LNCaP clone FGC (cell line): ENCODE measurements around the gene PYDC1.

ENCODE experiments used
- DNase-seq: peaks from one replicate; pipeline ENCODE4 v3.0.0-alpha.2; 2011; ENCODE audit warnings: low read depth
- H3K4me3 ChIP-seq: 2 replicates; pipeline ENCODE4 v1.5.1; 2011; ENCODE audit warnings: mild to moderate bottlenecking, low read depth, low read length, control low read depth
- TF ChIP-seq, protein P1 (sequence below): IDR thresholded peaks from 2 replicates; pipeline ENCODE4 v1.5.1; 2012; ENCODE audit warnings: mild to moderate bottlenecking; ENCODE audit not compliant: control insufficient read depth, insufficient read depth; ENCODE audit errors: extremely low read depth

Gene PYDC1

DNA sequence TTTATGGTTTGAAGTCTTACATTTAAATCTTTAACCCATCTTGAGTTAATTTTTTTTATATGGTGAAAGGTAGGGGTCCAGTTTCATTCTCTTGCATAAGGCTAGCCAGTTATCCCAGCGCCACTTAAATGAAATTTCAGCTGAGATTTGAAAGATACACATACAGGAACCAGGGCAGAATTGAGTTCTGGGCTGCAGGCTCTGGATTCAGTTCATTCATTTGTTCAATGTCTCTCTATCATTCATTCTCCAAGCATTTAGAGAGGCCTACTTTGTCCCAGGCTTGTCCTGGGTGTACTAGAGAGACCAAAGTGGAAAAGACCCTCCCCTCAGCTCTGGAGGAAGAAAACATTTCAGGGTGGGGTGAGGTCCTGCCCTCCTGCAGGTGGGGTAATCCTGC is 3.6 kb downstream of the PYDC1 start:
- H3K4me3 ChIP-seq = no peak overlapping the region
- TF ChIP-seq, protein P1, sequence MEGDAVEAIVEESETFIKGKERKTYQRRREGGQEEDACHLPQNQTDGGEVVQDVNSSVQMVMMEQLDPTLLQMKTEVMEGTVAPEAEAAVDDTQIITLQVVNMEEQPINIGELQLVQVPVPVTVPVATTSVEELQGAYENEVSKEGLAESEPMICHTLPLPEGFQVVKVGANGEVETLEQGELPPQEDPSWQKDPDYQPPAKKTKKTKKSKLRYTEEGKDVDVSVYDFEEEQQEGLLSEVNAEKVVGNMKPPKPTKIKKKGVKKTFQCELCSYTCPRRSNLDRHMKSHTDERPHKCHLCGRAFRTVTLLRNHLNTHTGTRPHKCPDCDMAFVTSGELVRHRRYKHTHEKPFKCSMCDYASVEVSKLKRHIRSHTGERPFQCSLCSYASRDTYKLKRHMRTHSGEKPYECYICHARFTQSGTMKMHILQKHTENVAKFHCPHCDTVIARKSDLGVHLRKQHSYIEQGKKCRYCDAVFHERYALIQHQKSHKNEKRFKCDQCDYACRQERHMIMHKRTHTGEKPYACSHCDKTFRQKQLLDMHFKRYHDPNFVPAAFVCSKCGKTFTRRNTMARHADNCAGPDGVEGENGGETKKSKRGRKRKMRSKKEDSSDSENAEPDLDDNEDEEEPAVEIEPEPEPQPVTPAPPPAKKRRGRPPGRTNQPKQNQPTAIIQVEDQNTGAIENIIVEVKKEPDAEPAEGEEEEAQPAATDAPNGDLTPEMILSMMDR = no peak
- DNase-seq = no peak

DNA sequence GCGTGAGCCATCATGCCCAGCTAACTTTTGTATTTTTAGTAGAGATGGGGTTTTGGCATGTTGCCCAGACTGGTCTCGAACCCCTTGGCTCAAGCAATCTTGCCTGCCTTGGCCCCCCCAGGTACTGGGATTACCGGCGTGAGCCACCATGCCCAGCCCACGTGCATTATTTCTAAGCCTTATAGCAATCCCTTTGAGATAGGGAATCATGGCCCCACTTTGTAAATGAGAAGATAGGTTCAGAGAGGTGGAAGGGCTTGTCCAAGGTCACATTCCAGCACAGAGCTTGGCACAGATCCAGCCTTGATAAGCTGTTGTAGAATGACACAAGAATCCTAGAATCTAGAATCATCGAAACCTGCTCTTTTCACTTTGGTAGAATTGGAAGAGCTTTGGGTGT is 10.2 kb downstream of the PYDC1 start:
- DNase-seq = no peak
- TF ChIP-seq, protein P1 = no peak

DNA sequence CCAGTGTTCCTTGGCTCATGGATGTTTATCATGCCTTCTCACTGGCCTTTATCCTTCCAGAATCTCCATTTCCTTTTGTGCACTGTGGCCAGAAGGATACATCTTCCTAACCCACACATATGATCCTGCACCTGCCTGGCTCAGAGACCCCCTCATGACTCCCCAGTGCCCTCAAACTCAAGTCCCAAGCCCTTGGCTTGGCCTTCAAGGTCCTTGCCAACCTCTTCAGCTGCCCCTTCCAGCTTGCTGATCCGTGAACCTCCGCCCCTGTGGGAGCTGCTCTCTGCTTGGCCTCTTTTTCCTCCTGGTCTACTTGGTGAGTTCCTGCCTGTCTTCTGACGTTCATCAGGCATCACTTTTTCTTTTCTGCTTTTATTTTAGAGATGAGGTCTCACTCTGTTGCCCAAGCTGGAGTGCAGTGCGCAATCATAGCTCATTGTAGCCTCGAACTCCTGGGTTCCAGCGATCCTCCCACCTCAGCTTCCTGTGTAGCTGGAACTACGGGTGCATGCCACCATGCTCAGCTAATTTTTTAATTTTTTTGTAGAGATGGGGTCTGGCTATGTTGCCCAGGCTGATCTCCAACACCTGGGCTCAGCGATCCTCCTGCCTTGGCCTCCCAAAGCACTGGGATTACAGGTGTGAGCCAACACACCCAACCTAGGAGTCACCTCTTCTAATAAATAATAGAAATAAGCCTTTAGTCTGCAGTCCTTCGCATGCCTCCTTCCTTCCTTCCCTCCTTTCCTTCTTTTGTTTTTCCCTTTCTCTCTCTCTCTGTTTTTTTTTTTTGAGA is 11.9 kb downstream of the PYDC1 start:
- TF ChIP-seq, protein P1 = no peak

More for the DNA sequence above, 10.2 kb downstream of the PYDC1 start:
- H3K4me3 ChIP-seq = no peak overlapping the region

DNA sequence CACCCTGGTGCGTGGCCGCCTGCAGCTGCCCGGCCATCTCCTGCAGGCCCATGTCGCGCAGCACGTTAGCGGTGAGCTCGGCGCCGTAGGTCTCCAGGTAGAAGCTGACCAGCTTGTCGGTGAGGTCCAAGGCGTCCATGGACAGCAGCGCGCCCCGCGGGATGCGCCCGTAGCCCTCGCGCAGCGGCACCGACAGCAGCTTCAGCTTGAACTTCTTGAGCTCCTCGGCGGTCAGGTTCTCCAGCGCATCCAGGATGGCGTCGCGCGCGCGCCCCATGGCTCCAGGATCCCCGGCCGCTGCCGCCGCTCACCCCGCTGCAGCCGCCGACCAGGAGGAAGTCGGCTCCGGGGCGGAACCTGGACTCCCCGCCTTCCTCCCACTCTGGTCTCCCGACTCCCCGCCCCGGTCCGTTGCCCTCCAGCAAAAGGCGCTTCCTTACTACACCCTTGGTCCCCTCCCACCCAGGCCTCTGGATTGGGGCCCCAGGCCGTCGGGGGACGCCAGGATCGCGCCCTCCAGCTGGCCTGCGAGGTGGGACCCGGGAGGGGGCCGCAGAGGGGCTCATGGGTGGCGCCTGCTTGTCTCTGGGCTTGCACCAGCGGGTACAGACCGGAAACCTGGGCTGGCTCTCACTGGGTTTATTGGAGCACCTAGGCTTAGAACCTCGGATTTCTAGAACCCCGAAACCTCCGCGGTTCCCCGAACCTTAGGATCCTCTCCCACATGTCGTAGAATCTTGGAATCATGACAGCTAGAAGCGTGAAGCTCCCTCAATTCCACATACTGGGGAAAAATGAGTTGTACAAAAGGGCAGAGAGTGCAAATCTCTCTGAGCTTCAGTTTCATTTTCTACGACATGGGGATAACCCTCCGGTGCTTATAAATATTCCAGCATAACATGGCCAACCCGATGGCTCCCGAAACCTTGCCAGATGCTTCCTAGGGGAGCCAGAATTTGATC is 14.2 kb downstream of the PYDC1 start, which contains the start of gene PYCARD:
PYCARD (minus strand) TSS at position 347 of the 962 bp plus-strand sequence; CDS start at position 277, 70 bp downstream.
- TF ChIP-seq, protein P1 = no peak
- no peak for DNase-seq
- H3K4me3 ChIP-seq = no peak within 1 kb of the TSS

More for the DNA sequence above, 11.9 kb downstream of the PYDC1 start:
- no peak overlapping the region for H3K4me3 ChIP-seq
- no peak for DNase-seq

DNA sequence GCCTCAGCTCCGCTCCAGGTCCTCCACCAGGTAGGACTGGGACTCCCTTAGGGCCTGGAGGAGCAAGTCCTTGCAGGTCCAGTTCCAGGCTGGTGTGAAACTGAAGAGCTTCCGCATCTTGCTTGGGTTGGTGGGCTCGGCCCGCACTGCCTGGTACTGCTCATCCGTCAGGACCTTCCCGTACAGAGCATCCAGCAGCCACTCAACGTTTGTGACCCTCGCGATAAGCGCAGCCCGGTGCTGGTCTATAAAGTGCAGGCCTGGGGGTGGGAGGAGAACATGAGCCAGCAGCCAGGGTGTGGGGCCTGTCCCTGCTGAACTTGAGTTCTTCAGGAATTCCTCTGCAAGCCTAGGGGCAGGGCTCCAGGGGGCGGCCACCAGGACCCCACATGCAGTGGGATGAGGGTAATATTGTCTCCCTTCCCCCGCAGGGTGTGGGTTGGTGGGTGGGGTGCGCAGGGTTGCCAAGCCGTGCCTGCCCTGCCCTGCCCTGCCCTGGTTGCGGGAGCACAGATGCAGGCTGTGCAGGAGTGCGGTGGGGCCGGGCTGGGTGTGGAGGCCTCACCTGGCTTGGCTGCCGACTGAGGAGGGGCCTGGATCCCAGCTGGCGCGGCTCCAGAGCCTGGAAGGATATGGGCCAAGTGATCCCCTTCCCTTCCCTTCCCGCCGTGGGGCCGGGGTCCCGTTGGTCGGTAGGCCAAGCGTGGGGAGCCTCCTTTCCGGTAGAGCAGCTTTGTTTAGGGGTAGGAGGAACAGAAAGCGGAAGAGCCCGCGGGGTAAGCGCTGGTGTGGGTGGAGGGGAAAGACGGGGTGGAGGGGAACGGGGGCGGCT is 15.1 kb downstream of the PYDC1 start:
- no peak for DNase-seq

More for the DNA sequence above, 15.1 kb downstream of the PYDC1 start:
- H3K4me3 ChIP-seq = no peak overlapping the region
- TF ChIP-seq, protein P1 = no peak
